Measurements from ENCODE around the gene COL24A1.

DNA sequence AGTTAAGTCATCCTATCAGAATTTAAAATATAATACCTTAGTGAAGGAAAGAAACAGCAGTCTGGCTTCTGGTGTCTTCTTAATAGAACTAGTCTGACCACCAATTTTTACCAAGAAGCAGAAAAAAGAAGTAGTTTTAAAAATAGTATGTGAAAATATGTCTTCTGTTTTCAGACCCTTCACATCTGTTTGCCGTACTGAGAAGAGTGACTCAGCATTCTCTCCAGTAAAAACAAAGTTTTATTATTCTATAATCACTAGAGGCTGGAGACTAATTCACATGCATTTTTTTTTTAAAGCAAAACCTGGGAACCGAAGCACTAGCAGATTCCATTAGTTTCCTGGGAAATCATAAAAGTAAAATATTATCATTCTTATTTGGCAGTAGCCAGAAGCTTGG lies 163.8 kb downstream of the COL24A1 start:
- TF ChIP-seq, protein P1, sequence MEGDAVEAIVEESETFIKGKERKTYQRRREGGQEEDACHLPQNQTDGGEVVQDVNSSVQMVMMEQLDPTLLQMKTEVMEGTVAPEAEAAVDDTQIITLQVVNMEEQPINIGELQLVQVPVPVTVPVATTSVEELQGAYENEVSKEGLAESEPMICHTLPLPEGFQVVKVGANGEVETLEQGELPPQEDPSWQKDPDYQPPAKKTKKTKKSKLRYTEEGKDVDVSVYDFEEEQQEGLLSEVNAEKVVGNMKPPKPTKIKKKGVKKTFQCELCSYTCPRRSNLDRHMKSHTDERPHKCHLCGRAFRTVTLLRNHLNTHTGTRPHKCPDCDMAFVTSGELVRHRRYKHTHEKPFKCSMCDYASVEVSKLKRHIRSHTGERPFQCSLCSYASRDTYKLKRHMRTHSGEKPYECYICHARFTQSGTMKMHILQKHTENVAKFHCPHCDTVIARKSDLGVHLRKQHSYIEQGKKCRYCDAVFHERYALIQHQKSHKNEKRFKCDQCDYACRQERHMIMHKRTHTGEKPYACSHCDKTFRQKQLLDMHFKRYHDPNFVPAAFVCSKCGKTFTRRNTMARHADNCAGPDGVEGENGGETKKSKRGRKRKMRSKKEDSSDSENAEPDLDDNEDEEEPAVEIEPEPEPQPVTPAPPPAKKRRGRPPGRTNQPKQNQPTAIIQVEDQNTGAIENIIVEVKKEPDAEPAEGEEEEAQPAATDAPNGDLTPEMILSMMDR (IDR thresholded peaks at IDR 0.05; ENCODE audit: low read depth, low read length, poor library complexity, severe bottlenecking) = no peak
- no peak for TF ChIP-seq EZH2phosphoT487 (IDR thresholded peaks at IDR 0.05; ENCODE audit: borderline replicate concordance, low read length)

Data from DOHH2 (cell line).